Mucosa of stomach (tissue), 1 donor: ENCODE results near the gene PTER.

Experiments used
- H3K27me3 ChIP-seq: one replicate; pipeline ENCODE4 v1.7.0; 2013; ENCODE audit warnings: mild to moderate bottlenecking, low read length; ENCODE audit not compliant: control insufficient read depth, insufficient read depth
- H3K36me3 ChIP-seq: one replicate; pipeline ENCODE4 v1.7.0; 2013; ENCODE audit warnings: low read length; ENCODE audit not compliant: control insufficient read depth, insufficient read depth
- H3K4me1 ChIP-seq: one replicate; pipeline ENCODE4 v1.7.0; 2013; ENCODE audit warnings: mild to moderate bottlenecking, low read length; ENCODE audit not compliant: control insufficient read depth, insufficient read depth
- H3K4me3 ChIP-seq: one replicate; pipeline ENCODE4 v1.7.0; 2013; ENCODE audit warnings: low read length
- H3K9ac ChIP-seq: one replicate; pipeline ENCODE4 v1.7.0; 2013; ENCODE audit warnings: mild to moderate bottlenecking, low read length, moderate library complexity
- H3K9me3 ChIP-seq: one replicate; pipeline ENCODE4 v1.7.0; 2013; ENCODE audit warnings: mild to moderate bottlenecking, low read length, moderate library complexity; ENCODE audit not compliant: control insufficient read depth
- donor health status: Pancreatic carcinoma.

Gene PTER

GRCh38 chr10:16440396-16441133 is 3.8 kb downstream of the PTER start:
- peaks cover 11% of the 10 kb centered on the region for H3K4me1 ChIP-seq
- H3K4me3 ChIP-seq = peak overlapping the region; percentile 29
- H3K36me3 ChIP-seq = no peaks in the 10 kb centered on the region
- H3K27me3 ChIP-seq = no peaks in the 10 kb centered on the region
- H3K9me3 ChIP-seq = no peaks in the 10 kb centered on the region
- peak overlapping the region; percentile 45 for H3K9ac ChIP-seq

GRCh38 chr10:16441173-16441840 is 4.5 kb downstream of the PTER start:
- Histone ChIP-seq H3K36me3 (no peaks in the 10 kb centered on the region), H3K4me1 (peaks cover 8% of the 10 kb centered on the region), H3K9ac (no peak overlapping the region), H3K9me3 (no peaks in the 10 kb centered on the region), H3K27me3 (no peaks in the 10 kb centered on the region), H3K4me3 (no peak overlapping the region)

- Histone ChIP-seq H3K9ac (no peak overlapping the region), H3K4me3 (no peak overlapping the region), H3K9me3 (no peaks in the 10 kb centered on the region), H3K27me3 (no peaks in the 10 kb centered on the region), H3K36me3 (no peaks in the 10 kb centered on the region), H3K4me1 (peaks cover 7% of the 10 kb centered on the region)
Observed at GRCh38 chr10:16442914-16443313, 6.1 kb downstream of the PTER start.

- Histone ChIP-seq H3K9me3 (no peaks in the 10 kb centered on the region), H3K4me3 (no peak overlapping the region), H3K36me3 (no peaks in the 10 kb centered on the region), H3K9ac (no peak overlapping the region), H3K4me1 (no peaks in the 10 kb centered on the region), H3K27me3 (no peaks in the 10 kb centered on the region)
Observed at GRCh38 chr10:16445770-16446469, 9.1 kb downstream of the PTER start.

- no peak overlapping the region for H3K4me3 ChIP-seq
- no peaks in the 10 kb centered on the region for H3K27me3 ChIP-seq
- H3K36me3 ChIP-seq = no peaks in the 10 kb centered on the region
Observed at GRCh38 chr10:16449454-16449853, 12.6 kb downstream of the PTER start.

GRCh38 chr10:16458166-16458955 is 21.6 kb downstream of the PTER start:
- no peaks in the 10 kb centered on the region for H3K27me3 ChIP-seq
- no peak overlapping the region for H3K9ac ChIP-seq
- no peaks in the 10 kb centered on the region for H3K36me3 ChIP-seq

More at GRCh38 chr10:16449454-16449853, 12.6 kb downstream of the PTER start:
- Histone ChIP-seq H3K9me3 (no peaks in the 10 kb centered on the region), H3K4me1 (no peaks in the 10 kb centered on the region), H3K9ac (no peak overlapping the region)

GRCh38 chr10:16459423-16459939 is 22.7 kb downstream of the PTER start:
- no peak overlapping the region for H3K9ac ChIP-seq

More at GRCh38 chr10:16458166-16458955, 21.6 kb downstream of the PTER start:
- H3K9me3 ChIP-seq = no peaks in the 10 kb centered on the region
- no peak overlapping the region for H3K4me3 ChIP-seq
- H3K4me1 ChIP-seq = peaks cover 9% of the 10 kb centered on the region

GRCh38 chr10:16466001-16466400 is 29.2 kb downstream of the PTER start:
- H3K4me1 ChIP-seq = no peaks in the 10 kb centered on the region
- H3K9ac ChIP-seq = no peak overlapping the region
- no peaks in the 10 kb centered on the region for H3K9me3 ChIP-seq
- no peaks in the 10 kb centered on the region for H3K36me3 ChIP-seq
- H3K4me3 ChIP-seq = no peak overlapping the region
- no peaks in the 10 kb centered on the region for H3K27me3 ChIP-seq

More at GRCh38 chr10:16459423-16459939, 22.7 kb downstream of the PTER start:
- Histone ChIP-seq H3K27me3 (no peaks in the 10 kb centered on the region), H3K36me3 (no peaks in the 10 kb centered on the region), H3K4me3 (no peak overlapping the region), H3K4me1 (peaks cover 9% of the 10 kb centered on the region), H3K9me3 (no peaks in the 10 kb centered on the region)

GRCh38 chr10:16470747-16471146 is 33.9 kb downstream of the PTER start:
- Histone ChIP-seq H3K4me3 (no peak overlapping the region), H3K4me1 (no peaks in the 10 kb centered on the region), H3K36me3 (no peaks in the 10 kb centered on the region), H3K9ac (no peak overlapping the region), H3K9me3 (no peaks in the 10 kb centered on the region), H3K27me3 (no peaks in the 10 kb centered on the region)

- Histone ChIP-seq H3K4me3 (no peak overlapping the region), H3K9me3 (no peaks in the 10 kb centered on the region), H3K4me1 (no peaks in the 10 kb centered on the region), H3K27me3 (no peaks in the 10 kb centered on the region), H3K9ac (no peak overlapping the region), H3K36me3 (no peaks in the 10 kb centered on the region)
Observed at GRCh38 chr10:16472828-16473227, 36.0 kb downstream of the PTER start.

- no peaks in the 10 kb centered on the region for H3K4me1 ChIP-seq
Observed at GRCh38 chr10:16477757-16478156, 40.9 kb downstream of the PTER start.

More at GRCh38 chr10:16477757-16478156, 40.9 kb downstream of the PTER start:
- H3K9me3 ChIP-seq = no peaks in the 10 kb centered on the region
- H3K27me3 ChIP-seq = no peaks in the 10 kb centered on the region
- no peak overlapping the region for H3K4me3 ChIP-seq
- H3K36me3 ChIP-seq = no peaks in the 10 kb centered on the region
- no peak overlapping the region for H3K9ac ChIP-seq
